ENCODE data around the gene CDKAL1. TPM values are rescaled to one million over a fixed set of nuclear protein-coding genes. Genes with fewer than 3 reads are reported as not detected.

CDKAL1 gene
- total and polyA plus RNA-seq, 2 donors (not counting 3 experiments of a cell fraction or from before 2014, with no cell fraction given): 6.1 to 20.5 TPM

DNA sequence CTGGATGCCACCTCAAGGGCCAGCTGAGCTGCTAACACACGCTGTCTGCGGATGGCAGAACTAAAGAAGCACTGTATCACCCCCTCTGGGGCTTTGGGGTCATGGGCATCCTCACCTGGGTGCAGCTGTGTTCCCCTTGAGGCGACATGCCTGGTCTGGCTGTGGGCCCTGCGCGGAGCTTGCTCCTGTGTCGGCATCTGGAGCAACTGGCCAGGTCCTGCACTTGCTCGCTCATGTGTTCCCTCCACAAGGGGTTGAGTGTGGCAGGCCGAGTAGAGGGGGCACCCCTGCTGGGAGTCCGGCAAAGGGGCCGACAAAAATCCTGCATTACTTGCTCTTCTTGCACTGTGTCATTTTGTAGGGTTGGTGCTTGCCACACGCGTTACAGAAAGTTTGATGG is 189.0 kb downstream of the CDKAL1 start:
- H2AFZ ChIP-seq (ENCODE audit: low read depth, low read length): no peak overlapping the region
- no peaks in the 10 kb centered on the region for H4K20me1 ChIP-seq (replicated peaks; ENCODE audit: control insufficient read depth, extremely low read depth, insufficient read depth, low read length)
- CTCF ChIA-PET: no interaction called here
- no peak for FAIRE-seq
- no peak overlapping the region for H3K4me2 ChIP-seq (ENCODE audit: insufficient read depth, low read length)
- no peak overlapping the region for H3K27ac ChIP-seq (ENCODE audit: insufficient read depth, low read depth, low read length)
- no peaks in the 10 kb centered on the region for H3K36me3 ChIP-seq (ENCODE audit: control insufficient read depth in 2 of 2, extremely low read depth in 1 of 2, insufficient read depth in 2 of 2, low read length in 2 of 2)
- H3K79me2 ChIP-seq (ENCODE audit: control insufficient read depth, insufficient read depth, low read length): no peaks in the 10 kb centered on the region
- no peaks in the 10 kb centered on the region for H3K4me1 ChIP-seq (ENCODE audit: control insufficient read depth, extremely low read depth, insufficient read depth, low read length)
- H3K9me1 ChIP-seq (replicated peaks; ENCODE audit: control insufficient read depth, extremely low read depth, insufficient read depth, low read length): no peaks in the 10 kb centered on the region
- H3K9ac ChIP-seq (replicated peaks; ENCODE audit: extremely low read depth, insufficient read depth, low read length): no peak overlapping the region
- no peaks in the 10 kb centered on the region for H3K27me3 ChIP-seq (ENCODE audit: control insufficient read depth in 2 of 2, insufficient read depth in 2 of 2, low read length in 2 of 2)
- no peak overlapping the region for H3K4me3 ChIP-seq (replicated peaks in 1 of 3; ENCODE audit: insufficient read depth in 1 of 3, low read depth in 1 of 3, low read length in 3 of 3)
- H3K9me3 ChIP-seq (replicated peaks; ENCODE audit: control insufficient read depth, insufficient read depth, low read length): no peaks in the 10 kb centered on the region
- POLR2A ChIA-PET: no interaction called here
- DNase-seq (ENCODE audit: low read depth, low spot score): no peak
- intact Hi-C loops (cut with micrococcal nuclease) (no loop called here), dilution Hi-C loops (cut with MboI; ENCODE audit: extremely low pct_ligation_motif_present, low sequenced_read_pairs) (no loop called here)
- BruUV-seq (replicated peaks): no TSS peak
- TF ChIP-seq EZH2 (IDR thresholded peaks at IDR 0.05; ENCODE audit: borderline replicate concordance, low read depth, low read length, severe bottlenecking) (no peak), POLR2A (IDR thresholded peaks at IDR 0.05; ENCODE audit: low read depth, low read length) (no peak), CTCF (IDR thresholded peaks at IDR 0.05; ENCODE audit: extremely low read depth in 1 of 2, insufficient read depth in 1 of 2, low read depth in 1 of 2, low read length in 2 of 2) (no peak), JUN (IDR thresholded peaks at IDR 0.05; ENCODE audit: borderline replicate concordance, insufficient read depth, insufficient read length, low read depth) (no peak), MYC (IDR thresholded peaks at IDR 0.05; ENCODE audit: low read depth, low read length) (no peak), GATA2 (IDR thresholded peaks at IDR 0.05; ENCODE audit: insufficient read depth, insufficient read length, low read depth, low read length) (no peak), POLR2AphosphoS5 (IDR thresholded peaks at IDR 0.05; ENCODE audit: insufficient read depth, low read depth, low read length) (no peak), FOS (IDR thresholded peaks at IDR 0.05; ENCODE audit: borderline replicate concordance, insufficient read depth, low read length) (no peak)
- TF ChIP-seq, protein P1, sequence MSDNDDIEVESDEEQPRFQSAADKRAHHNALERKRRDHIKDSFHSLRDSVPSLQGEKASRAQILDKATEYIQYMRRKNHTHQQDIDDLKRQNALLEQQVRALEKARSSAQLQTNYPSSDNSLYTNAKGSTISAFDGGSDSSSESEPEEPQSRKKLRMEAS (IDR thresholded peaks at IDR 0.05; ENCODE audit: insufficient read depth, insufficient read length): no peak
